HG02571 (cell line): ENCODE data around the gene PRKD1.
"Not testable (repeated sequence)": the region's sequence is repeated elsewhere in the genome, so short reads cannot be mapped to it uniquely, and the experiment has no call there.

Experiments used
- ATAC-seq: cut with Tn5 transposase; IDR thresholded peaks from one replicate; pipeline ENCODE4 v1.9.1; 2021; ENCODE audit warnings: mild to moderate bottlenecking, moderate library complexity; ENCODE audit not compliant: unreplicated experiment

Gene PRKD1

DNA sequence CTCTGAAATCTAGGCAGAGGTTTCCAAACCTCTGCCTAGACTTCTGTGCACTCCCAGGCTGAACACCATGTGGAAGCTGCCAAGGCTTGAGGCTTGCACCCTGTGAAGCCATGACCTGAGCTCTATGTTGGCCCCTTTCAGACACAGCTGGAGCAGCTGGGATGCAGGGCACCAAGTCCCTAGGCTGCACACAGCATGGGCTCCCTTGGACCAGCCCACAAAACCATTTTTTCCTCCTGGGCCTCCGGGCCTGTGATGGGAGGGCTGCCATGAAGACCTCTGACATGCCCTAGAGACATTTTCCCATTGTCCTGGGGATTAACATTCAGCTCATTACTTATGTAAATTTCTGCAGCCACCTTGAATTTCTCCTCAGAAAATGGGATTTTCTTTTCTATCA is 88.0 kb downstream of the PRKD1 start:
- ATAC-seq = not testable (repeated sequence)

DNA sequence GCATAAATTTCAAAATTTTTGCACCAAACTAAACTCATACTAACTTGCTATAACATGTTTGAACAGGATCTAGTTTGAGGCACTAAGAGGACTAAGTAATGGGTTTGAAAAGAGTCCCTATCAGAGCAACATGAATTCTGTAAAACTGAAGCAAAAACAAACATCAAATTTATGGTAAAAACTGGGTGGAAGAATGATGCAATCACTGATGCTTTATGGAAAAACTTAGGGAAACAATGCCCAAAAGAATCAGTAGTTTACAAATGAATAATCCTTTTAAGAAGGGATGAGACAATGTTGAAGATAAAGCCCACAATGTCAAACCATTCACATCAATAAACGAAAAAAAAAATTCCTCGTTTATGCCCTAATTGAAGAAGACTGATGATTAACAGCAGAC is 88.9 kb downstream of the PRKD1 start:
- no peak for ATAC-seq

DNA sequence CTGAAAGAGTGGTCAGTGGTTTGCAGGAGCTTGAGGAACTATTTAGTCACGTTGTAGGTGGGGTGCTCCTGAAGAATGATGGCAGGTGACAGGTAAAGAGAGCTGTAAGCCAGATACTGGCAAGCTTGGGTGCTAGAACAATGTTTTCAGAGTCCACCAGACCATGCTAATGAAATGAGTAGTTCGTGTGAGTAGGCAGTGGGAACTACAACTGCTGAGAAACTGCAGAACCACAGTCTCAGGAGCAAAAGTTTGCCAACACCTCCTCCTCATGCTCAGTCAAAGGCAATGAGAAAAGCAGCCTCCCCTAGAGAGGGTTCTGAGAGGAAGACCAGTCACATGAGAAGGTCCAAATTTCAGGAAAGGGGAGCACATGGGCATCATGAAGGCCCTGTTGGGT is 91.3 kb downstream of the PRKD1 start:
- no peak for ATAC-seq

DNA sequence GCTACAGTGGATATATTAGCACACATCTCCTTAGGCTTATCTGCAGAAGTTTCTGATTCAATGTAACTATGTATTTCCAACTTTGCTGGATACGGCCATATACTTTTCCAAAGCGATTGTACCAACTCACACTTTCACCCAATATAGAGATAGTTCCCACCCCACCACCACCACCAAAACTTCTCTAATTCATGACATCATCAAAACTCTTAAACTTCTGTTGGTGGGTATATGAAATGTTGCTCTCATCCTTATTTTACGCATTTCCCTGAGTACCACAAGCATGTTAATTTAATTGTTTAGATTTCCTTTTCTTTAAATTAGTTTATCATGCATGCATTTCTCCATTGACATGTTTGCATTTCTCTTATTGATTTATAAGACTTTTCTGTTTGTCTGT is 95.6 kb downstream of the PRKD1 start:
- no peak for ATAC-seq

DNA sequence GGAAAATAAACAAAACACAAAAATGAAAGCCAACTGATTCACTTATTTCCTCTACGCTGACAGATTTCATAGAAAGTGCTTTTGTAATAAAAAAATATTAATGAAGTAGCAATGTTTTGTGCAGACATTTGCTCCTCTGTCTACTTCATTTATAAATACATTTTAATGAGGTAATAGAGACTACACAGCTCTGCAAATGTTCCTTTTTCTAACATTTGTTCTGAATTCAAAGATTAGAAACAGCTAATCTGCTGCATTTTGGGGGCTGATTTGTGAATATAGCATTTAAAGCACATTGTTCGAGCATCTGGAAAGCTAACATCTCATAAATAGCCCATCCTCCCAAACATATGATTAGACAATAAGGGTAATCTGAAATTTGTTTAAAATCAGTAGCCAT is 97.8 kb downstream of the PRKD1 start:
- ATAC-seq = no peak

DNA sequence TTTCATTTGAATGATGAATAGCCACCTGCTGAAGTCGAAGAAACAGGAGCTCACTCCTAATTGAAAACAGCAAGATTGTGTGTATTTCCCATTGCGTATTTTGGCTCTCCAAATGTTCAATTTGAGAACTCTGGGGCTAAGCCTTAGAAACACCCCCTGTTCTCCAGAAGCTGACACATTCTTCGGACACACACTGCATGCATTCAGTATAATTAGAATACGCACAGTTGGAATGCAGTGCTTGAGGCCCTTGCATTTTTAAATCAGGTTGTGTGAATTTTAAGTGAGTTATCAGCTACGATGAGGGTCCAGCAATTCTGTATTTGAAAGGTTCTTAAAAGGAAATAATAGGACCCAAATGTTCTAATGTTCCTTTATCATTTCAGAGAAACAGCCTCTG is 103.8 kb downstream of the PRKD1 start:
- no peak for ATAC-seq

DNA sequence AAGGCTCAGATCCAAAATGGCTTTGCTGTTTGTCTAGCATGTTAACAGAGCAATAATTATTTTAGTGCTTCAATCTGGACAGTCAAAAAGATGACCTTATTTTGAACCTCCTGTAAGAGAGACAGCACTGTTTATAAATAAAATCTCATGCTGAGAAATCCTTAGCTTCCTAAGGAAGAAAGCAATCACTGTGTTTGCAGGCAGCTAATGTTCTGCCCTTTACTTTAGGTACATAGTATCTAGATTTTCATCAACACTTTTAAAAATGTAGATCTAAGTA is 105.3 kb downstream of the PRKD1 start:
- no peak for ATAC-seq

DNA sequence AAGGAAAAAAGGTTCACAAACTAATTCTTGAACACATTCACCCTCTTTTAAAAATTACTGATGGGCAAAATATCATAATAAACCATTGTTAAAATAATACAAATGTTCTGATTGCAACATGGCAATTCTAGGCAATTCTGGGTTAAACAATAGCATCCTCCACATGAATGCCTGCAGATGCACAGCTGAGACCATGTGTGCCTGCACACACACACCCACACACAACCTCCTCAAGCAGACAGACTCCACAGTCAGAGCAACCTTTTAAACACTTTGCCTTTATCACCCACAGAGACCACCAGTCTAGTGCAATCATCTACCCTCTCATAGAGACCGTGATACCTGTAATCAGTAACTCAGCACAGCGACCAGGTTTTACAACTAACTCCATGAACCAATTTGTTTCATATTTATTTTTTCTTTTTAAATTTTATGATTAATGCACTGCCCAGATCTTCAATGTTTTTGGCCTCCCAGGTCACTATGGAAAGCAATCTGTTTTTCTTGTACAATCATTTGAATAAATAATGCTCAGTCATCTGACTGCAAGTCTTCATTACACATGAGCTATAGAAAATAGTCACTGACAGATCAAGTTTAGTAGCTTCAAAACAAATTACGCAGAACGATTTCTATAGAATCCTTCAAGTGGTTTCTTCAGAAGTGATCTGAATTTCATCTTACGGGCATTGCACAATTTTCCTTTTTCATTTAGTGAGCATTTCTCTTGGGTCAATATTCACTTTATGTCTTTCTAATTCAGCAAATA is 105.8 kb downstream of the PRKD1 start:
- ATAC-seq = no peak

DNA sequence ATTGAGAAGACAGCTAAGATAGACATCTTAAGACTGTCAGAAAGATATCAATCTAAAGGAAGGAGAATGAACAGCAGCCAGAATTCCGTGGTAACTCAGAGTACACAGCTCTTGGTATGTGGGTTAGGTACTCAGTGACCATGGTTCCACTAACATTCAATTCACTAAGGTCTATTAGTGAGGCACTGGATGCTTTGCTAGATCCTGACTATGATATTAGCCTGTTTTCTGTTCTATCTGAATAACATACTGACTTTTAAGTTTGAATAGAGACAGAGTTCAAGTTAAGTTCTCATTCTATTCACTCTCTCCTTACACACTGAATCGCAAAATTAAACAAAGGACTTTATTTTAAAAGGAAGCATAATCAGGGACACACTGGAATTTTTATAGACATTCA is 106.4 kb downstream of the PRKD1 start:
- ATAC-seq = no peak

DNA sequence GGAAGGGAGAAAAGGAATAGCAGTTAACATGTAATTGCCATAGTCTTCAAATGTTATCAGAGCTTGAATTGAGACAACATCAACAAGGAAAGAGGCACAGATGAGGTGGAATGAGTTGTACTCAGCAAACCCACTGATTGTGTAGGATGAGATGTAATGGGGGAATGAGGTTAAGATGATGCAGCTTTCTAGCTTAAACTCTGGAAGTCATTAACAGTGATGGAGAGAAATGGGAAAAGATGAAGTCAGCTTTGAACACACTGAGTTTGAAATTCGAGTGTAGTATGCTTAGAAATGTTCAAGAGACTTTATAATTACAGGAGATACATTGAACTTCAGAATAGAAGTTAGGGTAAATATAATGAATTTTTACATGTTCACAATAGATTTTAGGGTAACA is 106.9 kb downstream of the PRKD1 start:
- ATAC-seq = no peak

DNA sequence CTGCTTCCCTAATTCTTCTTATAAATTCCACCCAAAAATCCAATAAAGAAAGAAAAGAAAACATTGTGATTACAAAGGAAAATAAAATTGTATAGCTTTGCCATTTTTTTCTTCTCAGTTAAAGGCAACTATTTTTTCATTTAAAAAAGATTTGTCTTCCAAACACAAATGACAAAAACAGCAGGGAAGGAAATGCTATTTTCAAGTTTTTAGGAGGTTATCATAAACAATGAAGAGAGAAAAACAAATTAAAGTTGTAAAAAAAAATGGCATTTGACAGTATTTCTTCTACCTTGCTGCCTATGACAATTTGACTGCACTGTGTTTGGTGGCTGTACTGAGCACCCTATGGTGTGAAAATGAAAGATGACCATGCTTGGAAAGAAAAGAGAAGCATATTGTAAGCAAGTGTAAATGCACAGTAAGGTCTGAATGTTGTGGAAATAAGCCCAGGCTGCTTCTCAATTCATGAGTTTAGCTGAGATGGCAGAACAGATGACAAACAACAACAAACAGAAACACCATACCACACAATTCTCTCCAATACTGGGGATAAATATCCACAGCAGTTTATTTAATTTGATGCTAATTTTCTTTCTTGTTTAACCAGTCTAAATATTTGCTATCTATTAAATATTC is 109.8 kb downstream of the PRKD1 start:
- ATAC-seq = no peak

DNA sequence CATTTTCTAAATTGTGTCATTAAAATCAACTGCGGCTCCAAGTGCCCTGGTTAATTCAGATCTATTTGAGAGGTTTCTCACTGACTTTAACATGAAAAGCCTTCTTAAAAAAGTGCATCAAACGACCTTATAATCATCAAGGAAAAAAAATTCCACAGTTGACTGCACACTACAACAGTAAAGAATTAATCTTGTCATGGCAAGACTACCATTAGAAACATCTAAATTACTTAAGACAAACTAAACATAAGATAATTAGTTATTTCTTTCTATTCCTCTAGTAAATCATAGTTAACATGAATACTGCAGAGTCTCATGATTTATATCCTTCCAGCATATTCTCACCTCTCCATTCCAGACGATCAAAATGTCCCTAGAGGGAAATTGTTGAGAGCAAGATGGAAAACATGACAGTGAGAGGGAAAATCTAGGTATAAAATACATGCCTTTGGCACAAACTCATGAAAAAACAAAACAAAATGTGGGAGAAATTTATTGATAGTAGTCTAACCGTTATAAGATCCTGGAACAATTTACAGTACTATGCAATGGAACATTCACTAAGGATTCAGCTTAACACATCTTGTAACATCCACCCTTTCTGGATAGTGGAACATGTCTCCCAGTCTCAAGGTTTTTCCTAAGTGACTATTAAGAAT is 112.5 kb downstream of the PRKD1 start:
- no peak for ATAC-seq

DNA sequence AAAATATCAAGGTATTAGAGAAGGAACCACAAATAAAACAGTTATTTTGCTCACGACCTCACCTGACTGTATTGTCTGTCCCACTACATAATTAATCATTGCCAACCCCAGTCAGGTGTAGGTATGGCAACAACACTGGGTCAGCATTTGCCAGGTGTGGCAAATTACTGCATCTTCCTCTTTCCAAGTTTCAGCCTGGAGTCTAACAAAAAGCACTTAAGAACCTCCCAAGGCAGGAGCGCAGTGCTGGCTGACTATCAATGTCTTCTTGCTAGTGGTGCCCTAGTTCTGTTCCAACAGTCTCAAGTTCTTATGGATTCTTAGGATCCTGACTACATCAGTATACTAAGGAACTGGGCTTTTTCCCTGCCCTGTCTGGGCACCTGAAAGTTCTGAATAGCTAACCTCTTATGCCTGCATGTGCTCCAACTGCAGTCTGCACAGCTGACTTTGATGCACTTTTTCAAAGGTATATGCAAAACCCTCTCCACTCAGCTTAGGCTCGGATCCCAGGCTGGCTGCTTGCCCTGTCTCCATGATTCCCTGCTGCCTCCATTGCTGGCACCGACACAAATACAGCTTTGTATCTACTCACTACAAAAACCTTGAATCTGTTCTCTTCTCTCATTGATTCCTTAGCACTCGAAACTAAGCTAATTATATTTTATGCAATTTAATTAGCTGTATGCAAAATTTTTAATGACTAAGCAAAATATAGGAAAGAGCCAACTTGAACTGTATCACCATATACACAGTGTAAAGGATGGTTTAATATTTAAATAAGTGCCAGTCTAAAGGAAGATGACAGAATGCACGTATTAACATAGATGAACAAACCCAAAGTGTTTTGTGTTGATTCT is 113.3 kb downstream of the PRKD1 start:
- ATAC-seq = no peak

DNA sequence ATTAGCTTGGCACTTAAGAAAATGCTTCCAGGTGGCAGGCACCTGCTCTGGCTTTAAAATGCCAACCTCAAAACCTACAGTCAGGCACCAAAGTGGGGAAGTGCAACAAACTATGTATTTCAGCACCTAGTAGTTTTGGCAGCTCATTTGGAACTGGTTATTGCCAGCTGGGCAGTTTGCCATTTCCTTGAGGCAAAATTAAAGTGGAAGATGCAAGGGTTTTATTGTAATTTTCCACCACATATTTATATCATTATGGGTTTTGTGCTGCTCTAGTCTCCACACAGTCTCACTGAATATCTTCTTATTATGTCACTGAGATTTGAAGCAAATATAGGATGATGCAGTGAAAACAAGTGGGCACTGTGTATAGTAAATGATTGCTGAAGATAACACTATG is 117.0 kb downstream of the PRKD1 start:
- no peak for ATAC-seq

DNA sequence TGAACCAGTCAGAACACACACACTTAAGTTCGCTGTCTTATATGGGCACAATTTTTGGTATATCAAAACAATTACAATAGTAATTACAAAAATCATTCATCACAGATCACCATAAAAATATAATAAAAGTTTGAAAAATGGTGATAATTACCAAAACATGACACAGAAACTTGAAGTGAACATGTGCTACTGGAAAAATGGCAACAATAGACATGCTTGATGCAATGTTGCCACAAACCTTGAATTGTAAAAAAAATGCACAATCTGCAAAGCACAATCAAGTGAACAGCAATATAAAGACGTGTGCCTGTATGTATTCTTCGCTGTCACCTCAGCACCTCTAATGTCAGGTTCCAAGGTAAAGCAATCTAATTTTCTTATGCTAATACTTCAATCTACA is 117.6 kb downstream of the PRKD1 start:
- ATAC-seq = no peak

DNA sequence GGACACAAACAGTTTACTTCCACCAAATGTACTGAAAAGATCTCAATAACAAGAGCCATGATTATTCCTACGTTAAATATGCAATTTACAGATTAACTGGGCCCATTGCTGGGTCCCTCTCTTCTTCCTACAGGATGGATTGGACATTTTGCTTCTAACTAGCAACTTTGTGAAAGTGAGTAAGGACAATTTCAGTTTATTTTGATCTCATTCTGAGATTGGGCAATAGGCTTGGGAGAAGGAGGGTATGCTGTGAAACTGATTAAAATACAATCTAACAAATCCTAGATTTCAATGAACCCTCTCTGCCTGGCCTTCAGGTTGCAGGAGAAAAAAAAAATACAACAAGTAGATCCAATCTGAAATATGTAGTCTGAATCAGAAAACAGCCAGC is 121.5 kb downstream of the PRKD1 start:
- ATAC-seq = no peak

DNA sequence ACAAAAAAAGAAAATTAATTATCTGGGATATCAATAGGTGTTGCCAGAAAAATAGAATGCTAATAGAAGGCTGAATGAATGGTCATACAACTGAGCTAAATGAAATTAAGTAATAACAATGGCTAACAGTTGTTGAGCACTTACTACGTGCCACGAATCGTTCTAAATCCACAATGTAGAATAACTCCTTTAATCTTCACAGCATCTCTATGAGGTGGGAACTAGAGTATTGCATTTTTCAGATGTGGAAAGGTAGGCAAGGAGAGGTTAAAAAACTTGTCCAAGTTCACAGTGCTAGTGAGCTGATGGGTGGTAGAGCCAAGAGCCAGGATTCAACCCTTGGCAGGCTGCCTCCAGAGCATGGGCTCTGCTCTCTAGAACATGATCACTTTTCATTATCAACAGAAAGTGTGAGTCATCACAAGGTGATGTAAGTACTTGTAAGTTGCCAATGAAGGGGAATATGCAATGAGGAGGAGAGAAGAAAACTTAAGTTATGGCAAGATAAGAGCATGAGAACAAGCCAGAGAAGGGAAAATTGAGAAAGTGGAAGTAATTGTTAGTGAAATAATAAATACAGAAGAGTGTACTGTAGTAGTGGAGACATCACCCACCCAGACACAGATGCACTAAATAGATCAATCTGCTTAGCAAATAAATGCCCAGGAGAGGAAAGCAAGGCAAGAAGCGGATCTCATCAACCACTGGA is 122.1 kb downstream of the PRKD1 start:
- no peak for ATAC-seq

DNA sequence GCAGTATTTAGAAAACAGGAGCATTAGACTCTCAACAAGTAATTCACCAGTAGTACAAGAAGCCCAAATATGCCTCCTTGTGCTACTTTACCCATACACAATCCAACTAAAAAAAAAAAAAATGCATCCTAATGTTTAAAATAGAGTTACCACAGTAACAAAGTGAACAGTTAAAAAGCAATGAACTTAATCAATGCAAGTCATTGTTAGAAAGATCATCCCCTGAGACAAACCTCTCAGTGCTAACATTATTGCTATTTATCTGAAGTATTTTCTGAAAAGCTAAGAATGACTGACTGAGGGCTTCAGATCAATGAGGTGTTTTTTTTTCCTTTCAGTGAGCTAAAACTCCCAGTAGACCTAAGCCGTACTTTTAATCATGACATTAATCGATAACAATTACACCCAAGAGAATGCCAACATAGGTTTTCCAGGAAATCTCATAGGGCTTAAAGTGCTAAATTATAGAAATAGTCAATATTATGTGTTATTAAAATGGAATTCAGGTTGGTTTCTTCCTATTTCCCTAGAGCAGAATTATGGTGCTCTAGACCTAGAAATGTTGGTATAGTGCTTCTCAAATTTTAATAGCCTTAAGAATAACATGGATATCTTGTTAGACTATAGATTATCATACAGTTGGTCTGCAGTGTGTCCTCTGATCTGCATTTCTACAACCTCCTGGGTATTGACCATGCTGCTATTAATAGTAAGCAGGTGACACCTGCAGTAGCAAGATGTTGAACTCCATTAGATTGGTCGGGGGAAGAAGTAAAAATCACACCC is 123.0 kb downstream of the PRKD1 start:
- no peak for ATAC-seq

DNA sequence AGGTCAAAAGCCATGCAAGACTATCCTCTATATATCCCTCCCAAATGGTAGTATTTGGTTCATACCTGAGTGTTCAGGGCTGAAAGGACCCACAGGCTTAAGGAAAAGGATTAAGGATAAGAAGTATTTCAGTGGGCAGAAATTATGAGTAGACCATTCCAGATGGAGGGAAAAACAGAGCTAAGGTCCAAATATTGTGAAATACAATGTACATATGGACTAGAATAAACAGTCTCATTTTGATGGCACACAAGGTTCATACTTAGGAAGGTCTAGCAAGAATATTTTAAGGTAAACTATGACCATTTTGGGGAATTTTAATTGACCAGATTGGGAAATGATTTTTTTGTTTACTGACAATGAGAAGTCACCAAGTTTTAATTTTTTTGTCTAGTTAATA is 124.6 kb downstream of the PRKD1 start:
- no peak for ATAC-seq

DNA sequence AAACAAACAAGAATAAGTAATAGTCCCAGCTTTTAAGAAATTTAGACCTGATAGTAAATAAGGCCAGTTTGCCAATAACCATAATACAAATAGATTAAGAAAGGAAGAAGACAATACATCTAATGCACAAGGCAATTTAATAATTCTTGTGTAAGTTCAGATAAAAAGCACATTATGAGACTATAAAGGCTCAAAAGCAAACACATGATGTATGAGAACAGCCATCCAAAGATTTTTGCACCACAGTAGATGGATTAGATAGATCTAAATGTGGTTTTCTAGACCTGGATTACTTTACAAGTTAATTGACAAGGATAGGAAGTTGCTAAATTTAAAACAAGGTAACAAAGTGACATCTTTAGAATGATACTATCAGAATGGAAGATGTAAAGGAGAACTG is 125.4 kb downstream of the PRKD1 start:
- ATAC-seq = no peak
